Retinal pigment epithelial cell (primary cell): Measurements from ENCODE around the gene SYT17.

Source experiments
- DNase-seq: peaks from one replicate; pipeline ENCODE4 v3.0.0-alpha.2; 2010; ENCODE audit warnings: low read depth
- H3K4me3 ChIP-seq: 2 replicates; pipeline ENCODE4 v1.5.1; 2011; ENCODE audit warnings: mild to moderate bottlenecking, low read length, control low read depth, moderate library complexity
- TF ChIP-seq, protein P1 (sequence below): conservative IDR thresholded peaks from 2 replicates; pipeline ENCODE4 v1.5.1; 2011; ENCODE audit warnings: low read depth, low read length, control low read depth, inconsistent platforms

Gene SYT17

DNA sequence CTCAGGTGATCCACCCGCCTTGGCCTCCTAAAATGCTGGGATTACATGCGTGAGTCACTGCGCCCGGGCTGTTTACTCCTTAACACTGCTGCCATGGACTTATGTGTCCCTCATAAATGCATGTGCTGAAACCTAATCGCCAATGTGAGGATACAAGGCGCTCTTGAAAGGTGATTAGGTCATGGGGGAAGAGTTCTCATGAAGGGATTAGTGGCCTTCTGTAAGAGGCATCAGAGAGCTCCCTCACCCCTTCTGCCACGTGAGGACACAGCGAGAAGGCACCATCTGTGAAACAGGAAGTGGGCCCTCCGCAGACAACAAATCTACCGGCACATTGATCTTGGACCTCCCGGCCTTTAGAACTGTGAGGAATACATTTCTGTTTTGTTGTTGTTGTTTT, 35.1 kb upstream of the SYT17 start:
- peak; percentile 62 for DNase-seq
- TF ChIP-seq, protein P1, sequence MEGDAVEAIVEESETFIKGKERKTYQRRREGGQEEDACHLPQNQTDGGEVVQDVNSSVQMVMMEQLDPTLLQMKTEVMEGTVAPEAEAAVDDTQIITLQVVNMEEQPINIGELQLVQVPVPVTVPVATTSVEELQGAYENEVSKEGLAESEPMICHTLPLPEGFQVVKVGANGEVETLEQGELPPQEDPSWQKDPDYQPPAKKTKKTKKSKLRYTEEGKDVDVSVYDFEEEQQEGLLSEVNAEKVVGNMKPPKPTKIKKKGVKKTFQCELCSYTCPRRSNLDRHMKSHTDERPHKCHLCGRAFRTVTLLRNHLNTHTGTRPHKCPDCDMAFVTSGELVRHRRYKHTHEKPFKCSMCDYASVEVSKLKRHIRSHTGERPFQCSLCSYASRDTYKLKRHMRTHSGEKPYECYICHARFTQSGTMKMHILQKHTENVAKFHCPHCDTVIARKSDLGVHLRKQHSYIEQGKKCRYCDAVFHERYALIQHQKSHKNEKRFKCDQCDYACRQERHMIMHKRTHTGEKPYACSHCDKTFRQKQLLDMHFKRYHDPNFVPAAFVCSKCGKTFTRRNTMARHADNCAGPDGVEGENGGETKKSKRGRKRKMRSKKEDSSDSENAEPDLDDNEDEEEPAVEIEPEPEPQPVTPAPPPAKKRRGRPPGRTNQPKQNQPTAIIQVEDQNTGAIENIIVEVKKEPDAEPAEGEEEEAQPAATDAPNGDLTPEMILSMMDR, result no peak
- H3K4me3 ChIP-seq, result no peak overlapping the region

DNA sequence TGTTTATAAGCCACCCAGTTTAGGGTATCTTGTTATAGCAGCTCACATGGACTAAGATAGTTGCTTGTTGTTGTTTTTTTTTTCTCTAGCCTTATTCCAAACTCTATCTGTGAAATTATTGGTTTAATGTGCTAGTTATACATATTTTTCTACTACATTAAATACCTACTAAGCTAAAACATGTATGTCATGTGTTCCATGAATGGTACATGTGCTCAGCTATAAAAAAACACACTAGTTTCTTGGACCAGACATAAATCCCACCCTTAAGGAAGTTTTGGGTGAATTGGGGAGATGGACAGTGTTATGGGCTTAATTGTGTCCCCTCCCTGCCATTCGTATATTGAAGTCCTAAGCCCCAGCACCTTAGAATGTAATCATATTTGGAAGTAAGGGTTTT, 34.4 kb upstream of the SYT17 start:
- no peak overlapping the region for H3K4me3 ChIP-seq
- TF ChIP-seq, protein P1, result no peak
- DNase-seq, result no peak

DNA sequence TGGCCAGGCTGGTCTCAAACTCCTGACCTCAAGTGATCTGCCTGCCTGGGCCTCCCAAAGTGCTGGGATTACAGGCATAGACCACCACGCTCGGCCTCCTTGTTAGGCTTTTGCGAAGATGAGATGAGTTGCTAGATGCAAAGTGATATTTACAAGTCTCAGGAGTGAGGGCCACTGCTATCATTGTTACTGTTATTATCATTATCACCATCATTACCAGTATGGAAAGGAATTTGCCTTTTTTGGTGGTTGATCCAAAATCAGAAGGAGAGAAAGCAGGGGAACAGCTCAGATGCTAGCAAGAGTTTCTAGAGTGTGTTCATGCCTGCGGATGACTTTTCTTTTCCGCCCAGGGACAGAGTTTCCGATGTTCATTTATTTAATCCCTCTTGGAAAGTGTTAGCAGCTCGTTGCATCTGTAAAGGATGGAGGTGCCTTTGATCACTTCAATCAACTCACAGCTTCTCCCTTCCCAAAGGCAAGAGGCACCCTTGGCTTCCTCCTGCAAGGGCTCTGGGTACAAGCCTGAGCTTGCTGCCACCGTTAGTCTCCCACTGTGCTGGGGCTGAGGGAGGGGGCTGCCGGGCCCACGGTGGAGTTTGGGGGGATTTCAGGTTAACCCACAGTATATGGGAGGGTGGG, 32.7 kb upstream of the SYT17 start:
- H3K4me3 ChIP-seq, result no peak overlapping the region
- TF ChIP-seq, protein P1, result no peak
- DNase-seq, result no peak

DNA sequence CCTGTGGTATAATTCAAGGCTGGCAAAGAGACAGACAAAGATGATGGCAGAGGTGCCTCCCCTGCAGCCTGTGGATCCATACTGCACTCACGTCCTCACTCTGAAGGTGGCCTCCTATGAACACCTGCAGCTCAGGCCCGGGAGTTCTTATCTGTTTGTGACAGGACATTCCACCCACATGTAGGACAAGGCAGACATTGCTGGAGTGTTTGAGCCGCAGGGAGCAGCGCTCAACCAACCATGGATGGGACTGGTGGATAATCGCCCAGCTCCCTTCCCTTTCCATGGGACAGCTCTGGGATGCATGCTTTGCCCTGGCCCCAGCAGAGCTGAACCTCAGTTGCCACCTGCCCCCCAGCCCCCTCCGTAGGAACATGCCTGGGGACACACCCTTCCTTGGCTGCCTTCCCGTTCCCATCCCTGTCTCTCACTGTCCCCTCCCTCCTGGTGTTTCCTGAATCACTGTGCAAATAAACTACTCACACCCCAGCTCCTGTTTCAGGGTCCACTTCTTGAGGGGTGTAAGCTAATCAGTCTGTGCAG, 32.1 kb upstream of the SYT17 start:
- TF ChIP-seq, protein P1, result no peak
- no peak for DNase-seq
- H3K4me3 ChIP-seq, result no peak overlapping the region

DNA sequence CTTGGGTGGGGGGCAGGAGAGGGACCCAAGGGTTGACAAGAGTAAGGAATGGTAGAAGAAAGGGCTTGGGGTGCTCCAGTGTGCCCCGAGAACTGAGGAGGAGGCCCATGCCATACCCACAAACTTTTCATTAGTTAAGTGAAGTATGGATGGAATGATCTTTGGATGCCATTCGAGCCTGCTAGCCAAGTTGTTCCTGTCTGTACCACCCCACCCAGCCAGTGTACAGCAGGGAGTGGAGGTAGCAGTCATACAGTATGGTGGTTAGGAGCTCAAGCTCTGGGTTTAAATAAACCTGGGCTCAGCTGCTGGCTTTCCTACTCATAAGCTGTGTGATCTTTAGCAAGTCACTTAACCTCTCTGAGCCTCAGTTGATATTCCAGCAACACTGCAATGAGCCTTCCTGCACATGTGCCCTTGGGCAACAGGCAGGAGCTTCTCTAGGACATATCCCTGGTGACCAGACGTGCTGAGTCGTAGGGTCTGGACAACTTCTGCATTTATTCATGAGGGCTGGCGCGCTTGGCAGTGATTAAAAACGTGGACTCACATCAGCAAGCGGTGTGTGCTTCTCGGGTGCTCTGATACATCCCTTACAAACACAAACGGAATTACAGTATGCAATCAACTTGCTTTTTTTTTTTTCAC, 31.4 kb upstream of the SYT17 start:
- H3K4me3 ChIP-seq, result no peak overlapping the region
- no peak for DNase-seq
- TF ChIP-seq, protein P1, result no peak

DNA sequence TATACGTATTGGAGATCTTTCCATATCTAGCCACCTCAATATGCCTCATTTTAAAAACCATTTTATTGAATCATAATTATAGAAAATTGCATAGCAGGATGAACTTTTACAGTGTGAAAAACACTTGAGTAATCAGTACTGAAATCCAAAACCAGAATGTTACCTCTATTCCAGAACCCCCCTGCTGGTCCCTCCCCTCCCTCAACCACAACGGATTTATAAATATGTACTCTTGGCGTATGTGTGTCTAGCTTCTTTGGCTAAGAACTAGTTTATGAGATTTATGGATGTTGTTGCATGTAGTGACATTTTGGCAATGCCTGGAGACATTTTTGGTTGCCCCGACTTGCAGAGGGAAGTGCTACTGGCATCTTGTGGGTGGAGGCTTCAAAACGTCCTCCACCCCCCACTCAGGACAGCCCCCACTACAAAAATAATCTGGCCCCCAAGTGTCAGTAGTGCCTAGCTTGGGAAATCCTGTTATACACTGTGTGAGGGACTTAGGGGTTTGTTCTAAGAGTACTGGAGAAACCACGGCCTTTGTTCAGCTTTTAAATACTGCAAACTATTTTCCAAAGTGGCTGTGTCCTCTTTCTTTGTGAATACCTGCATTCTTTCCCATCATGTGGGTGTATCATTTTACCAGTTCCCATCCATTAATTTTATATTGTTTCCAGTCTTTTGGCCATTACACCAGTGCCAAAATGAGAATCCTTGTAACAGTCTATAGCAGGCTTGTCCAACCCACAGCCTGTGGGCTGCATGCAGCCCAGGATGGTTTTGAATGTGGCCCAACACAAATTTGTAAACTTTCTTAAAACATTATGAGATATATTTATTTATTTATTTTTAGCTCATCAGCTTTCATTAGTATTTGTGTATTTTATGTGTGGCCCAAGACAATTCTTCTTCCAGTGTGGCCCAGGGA, 30.6 kb upstream of the SYT17 start:
- no peak for DNase-seq
- H3K4me3 ChIP-seq, result no peak overlapping the region
- TF ChIP-seq, protein P1, result no peak
